NCI-H748 (cell line): ENCODE results near the gene KDR.

Experiments
- DNase-seq: peaks from one replicate; lab custom pipeline; 2025; ENCODE audit not compliant: unreplicated experiment; lab: John Stamatoyannopoulos, UW

KDR gene

DNA sequence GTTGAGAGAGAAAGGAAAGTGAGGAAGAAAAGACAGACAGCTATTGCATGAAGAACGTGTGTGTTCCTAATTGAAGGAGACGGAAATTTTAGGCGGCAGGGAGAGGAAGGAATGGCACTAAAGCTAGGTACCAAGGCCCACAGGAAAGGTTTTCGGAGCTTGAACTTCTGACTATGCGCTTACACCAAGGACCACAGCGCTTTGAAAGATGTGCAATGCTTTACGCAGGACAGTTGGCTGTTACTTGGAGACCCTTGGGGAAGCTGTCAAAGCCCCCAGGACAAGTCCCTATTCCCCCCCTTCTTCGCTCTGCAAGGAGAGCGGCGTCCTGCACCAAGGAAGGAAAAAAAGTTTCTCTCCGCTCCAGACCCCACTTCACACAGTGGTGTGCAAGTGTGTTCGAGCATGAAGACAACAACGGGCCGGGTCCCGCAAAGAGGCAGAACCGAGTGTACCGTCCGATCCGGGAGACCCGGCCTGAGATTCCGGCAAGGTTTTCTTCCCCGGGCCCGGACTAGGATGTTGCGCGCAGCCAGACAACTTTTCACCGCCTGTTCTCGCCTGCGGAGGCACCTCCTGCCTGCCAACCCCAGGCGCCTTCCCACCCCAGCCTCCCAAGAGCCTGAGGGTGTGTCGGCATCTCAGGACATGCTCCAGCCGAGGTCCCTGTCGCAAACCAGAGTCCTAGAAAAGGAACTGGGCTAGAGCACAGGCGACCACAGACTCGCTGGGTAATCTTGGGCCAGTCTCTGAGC is 896 bp downstream of the KDR start:
- no peak for DNase-seq

GRCh38 chr4:55123791-55124190 is 1.6 kb downstream of the KDR start:
- DNase-seq, result peak; percentile 7

DNA sequence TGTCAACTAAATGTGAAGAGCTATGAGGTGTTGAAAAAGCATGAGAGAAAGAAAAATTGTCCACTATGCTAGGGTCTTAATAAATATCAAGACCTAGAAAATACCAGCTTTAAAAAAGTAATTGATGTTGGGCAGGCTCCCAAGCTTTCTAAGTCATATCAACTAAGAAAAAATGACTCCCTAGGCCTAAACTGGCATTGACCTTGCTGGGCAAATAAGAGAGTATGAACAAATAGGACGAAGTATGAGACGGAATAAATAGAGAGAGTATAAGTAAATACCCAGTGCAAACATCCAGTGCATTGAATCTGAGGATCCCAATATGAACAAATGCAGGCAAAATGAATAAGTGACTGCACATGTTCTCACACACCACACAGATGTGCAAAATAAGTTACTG is 3.2 kb downstream of the KDR start:
- no peak for DNase-seq

DNA sequence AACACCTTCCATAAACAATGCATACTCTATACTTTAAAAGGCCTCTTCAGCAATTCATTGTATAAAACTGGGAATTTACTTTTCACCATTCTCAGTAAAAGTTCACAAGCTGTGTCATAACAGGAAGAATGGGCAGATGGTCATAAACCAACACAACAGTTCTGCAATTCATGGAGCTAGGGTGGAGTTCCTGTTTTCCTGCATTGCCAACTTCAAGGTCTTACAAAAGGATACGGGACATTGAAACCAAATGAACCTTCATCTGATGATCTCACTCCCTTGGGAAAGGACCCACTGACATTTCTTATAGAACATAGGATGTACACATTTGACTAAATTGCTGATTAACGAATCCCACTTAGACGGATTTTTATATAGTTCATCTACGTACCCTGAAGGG is 4.1 kb downstream of the KDR start:
- no peak for DNase-seq

DNA sequence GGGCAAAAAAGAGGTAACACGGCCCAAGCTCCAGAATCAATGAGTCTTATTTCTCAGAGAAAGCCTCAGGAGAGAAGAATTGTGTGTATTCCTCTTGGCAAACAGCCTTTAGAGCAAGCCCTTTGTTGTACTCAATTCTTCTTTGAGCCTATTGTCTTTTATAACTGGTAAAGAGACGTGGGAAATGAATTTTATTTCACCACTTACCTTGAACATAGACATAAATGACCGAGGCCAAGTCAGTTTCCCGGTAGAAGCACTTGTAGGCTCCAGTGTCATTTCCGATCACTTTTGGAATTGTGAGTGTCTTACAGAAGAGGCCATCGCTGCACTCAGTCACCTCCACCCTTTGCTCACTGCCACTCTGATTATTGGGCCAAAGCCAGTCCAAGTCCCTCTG is 7.0 kb downstream of the KDR start:
- no peak for DNase-seq

DNA sequence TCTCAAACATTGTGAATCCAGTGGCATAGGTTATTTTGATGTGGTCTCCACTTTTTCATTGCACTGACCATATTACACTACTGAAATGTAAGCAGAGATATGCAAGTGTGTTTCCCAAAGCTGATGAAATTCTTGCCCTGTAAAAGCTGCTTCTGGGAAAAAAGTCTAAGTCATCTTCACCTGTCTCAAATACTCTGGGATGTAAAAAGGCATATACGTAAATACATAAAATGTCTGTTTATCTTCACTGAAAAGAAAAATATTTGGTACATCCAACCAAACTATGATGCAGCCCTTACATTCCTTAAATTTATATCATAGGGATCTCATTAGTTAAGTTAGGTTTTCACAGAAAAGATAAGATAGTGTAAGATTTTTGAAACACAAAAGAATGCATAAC is 7.9 kb downstream of the KDR start:
- no peak for DNase-seq

DNA sequence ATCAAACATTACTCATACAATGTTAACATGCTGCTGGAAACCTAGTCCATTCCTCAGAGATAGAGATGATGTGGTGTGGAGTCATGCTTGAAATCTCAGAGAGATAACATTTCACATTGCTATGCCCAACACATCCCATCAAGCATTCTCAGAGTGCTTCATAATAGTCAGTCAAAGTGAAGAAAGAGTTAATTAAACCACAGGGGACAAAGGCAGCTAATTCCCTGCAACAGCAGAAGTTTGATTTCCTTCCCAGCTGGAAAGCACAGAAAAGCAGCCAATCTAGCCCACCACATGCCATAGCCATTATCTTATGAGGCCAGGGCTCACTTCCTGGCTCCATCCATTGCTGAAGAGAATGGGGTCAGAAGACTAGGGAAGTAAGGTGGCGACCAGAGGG is 8.9 kb downstream of the KDR start:
- no peak for DNase-seq

DNA sequence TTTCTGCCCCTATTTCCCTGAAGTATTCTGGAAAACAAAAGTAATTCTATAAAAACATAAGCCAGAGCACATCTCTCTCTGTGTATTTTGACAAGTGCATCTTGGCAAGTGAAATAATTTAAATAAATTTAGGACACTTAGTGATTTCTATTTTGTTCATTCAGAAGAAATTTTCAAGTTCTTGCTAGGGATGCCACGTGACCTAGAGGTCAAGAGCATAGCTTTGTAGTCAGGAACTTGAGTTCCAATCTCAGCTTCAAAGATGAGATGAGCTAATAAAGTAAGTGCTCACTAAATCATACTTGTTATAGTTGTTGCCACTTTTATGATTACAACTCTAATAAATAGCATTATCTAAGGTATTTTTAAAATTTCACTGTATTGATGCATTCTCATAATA is 13.8 kb downstream of the KDR start:
- DNase-seq, result no peak

DNA sequence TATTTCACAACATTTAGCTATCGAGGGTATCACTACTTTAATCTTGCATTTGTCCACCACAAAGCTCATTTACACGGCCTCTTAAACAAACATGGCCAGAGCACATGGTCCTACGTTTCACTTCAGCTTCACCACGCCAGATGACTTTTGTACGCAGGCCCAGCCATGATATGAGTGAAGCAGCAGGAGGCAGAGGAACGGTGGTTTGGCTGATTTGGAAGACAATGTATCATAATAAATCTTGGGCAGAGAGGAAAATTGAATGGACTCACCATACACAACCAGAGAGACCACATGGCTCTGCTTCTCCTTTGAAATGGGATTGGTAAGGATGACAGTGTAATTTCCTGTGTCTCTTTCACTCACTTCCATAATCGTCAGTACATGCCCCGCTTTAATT is 15.3 kb downstream of the KDR start:
- DNase-seq, result no peak

GRCh38 chr4:55107054-55107453 is 18.3 kb downstream of the KDR start:
- no peak for DNase-seq

GRCh38 chr4:55103224-55103623 is 22.2 kb downstream of the KDR start:
- no peak for DNase-seq

DNA sequence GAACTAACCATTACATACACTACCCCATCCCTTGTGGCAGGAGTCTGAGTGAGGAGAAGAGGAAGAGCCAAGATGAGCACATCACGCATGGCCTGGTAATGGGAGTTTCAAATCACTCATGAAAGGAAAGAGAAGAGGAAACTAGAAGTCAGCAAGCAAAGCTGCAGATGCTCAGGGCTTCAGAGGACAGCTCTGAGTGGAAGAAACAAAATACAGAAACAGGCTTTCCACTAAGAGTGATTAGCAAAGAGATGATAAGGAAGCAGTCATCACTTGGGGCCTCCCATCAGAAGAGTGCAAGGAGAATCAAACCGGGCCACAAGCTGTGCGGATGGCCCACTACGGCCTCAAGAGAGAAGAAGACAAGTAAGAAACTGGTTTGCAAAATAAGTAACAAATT is 25.6 kb downstream of the KDR start:
- no peak for DNase-seq

GRCh38 chr4:55098456-55099204 is 26.8 kb downstream of the KDR start:
- no peak for DNase-seq

GRCh38 chr4:55096619-55097018 is 28.8 kb downstream of the KDR start:
- DNase-seq, result no peak

DNA sequence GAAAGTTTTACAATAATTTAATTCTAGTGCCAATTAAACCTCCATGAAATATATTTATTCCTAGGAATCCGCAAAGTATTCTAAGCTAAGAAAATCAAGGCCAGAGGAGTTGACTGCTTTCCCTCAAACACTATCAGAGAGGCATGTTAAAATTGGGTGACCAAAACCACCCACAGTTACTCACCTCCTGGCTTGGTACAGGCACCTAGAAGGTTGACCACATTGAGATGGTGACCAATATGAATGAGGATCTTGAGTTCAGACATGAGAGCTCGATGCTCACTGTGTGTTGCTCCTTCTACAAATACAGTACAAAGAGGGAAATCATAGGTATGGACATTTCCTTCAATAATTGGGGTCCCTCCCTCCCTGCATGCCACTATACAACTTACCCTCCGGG is 29.4 kb downstream of the KDR start:
- DNase-seq, result no peak

GRCh38 chr4:55092504-55092903 is 32.9 kb downstream of the KDR start:
- no peak for DNase-seq

DNA sequence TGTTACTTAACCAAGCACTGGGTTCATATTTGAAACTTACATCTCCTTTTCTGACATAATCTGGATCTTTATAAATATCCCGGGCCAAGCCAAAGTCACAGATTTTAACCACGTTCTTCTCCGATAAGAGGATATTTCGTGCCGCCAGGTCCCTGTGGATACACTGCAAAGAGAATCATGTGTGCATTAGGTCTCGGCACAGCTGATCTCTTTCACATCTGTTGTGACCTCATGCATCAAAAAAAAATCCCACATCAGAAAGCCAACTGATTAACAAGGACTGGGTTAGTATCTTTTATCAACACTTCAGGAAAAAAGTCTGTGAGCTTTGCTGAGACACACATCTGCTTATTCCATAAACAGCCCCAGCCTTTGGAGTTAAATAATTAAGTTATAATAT is 35.5 kb downstream of the KDR start:
- DNase-seq, result no peak

DNA sequence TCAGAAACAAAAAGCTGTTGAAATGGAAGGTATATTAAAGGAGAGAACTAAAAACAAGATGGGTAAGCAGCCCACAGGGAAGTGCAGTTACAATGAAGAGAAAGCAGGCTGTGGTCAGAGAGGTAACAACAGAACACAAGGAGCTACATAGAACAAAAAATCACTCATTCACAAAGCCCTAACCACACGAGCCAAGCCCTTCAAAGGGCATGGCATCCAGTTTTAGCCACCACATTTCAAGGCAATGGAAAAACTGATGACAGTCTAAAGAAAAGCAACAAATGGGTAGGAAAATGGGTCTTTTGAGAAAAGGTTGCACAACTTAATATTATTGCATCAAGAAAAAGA is 37.5 kb downstream of the KDR start:
- DNase-seq, result no peak

DNA sequence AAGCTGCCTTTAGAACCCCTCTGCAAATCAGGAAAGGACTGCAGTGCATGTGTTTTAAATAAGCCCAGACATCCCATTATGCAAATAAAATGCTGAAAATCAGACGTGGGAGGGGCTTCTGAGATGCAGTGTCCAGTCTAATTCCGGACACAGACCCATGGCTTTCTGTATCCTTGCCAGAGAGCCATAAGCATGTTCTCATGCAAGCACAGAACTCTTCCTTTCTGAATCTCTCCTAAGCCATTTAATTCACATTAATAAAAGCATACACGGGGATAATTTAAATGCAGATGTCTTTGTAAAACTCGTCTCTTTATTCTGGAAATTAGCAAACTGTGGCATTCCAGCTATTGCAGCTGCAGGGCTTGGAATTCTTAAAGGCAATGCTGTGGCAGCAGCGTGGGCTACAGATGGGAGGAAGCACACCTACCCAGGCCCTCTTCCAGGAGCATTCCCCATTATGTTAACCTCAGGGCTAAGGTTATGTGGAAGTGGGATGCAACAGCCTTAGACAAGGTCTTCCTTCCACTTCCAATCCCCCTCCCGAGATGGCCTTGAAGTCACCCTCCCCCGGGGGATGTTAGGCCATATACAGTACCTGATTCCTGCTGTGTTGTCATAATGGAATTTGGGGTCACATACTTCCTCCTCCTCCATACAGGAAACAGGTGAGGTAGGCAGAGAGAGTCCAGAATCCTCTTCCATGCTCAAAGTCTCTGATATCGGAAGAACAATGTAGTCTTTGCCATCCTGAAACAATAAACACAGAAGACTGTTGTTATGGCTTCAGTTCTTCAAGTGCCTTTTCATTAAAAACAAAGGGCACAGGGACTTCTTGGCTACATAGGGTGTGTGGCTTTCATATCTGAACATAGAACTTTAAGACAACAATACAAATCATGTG is 38.1 kb downstream of the KDR start:
- no peak for DNase-seq

DNA sequence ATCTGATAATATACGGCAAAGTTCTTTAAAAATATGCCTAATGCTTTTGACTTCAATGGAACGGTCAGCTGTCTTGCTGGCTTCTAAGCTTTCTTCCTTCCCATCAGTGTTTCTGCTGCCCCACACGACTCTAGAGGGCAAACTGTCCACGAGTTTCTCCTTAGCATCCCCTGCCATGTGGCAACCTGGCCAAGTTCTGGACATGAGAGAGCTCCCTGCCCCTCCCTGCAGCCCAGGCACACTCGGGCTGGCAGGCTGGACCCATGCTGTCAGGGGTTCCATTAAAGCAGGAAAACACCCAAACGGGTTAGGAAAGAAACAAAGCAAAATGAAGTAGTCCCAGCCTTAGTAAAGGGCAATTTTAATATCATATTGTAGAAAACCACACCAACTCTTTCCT is 38.8 kb downstream of the KDR start:
- no peak for DNase-seq

- no peak for DNase-seq
Observed at GRCh38 chr4:55083735-55084134, 41.7 kb downstream of the KDR start.

- DNase-seq, result no peak
Observed at GRCh38 chr4:55082756-55083155, 42.6 kb downstream of the KDR start.
